H1 (cell line): ENCODE measurements around the gene TMEM116.

ENCODE experiments used
- CHD2 ChIP-seq: IDR thresholded peaks from 2 replicates; pipeline ENCODE4 v1.6.1; 2012; ENCODE audit warnings: low read length, improper control_type of control experiment
- CREB1 ChIP-seq: IDR thresholded peaks from 2 replicates; pipeline ENCODE4 v1.6.1; 2012; ENCODE audit warnings: inconsistent platforms
- CTCF ChIP-seq, 3 experiments: IDR thresholded peaks; 1 replicate in 2 of 3; 2 replicates in 1 of 3; pipeline versions ENCODE4 v1.5.1 to v1.6.1; 2011; ENCODE audit warnings: low read length in 3 of 3, mild to moderate bottlenecking in 3 of 3, inconsistent platforms in 2 of 3, low read depth in 1 of 3, moderate library complexity in 1 of 3; ENCODE audit not compliant: insufficient read depth in 1 of 3; ENCODE audit errors: control extremely low read depth in 1 of 3
- E2F6 ChIP-seq: IDR thresholded peaks from 2 replicates; pipeline ENCODE4 v1.6.1; 2012; ENCODE audit warnings: inconsistent platforms
- EP300 ChIP-seq, 2 experiments: IDR thresholded peaks; 1 replicate in 1 of 2; 2 replicates in 1 of 2; pipeline ENCODE4 v1.6.1; 2011 to 2012; ENCODE audit warnings: low read depth in 2 of 2, low read length in 2 of 2, mild to moderate bottlenecking in 2 of 2, borderline replicate concordance in 1 of 2, inconsistent platforms in 1 of 2, moderate library complexity in 1 of 2
- EZH2 ChIP-seq: fragments of 200-600 bp; sonication (generic); IDR thresholded peaks from 2 replicates; pipeline ENCODE4 v1.7.1; 2012; ENCODE audit warnings: low read depth, mild to moderate bottlenecking, moderate library complexity, low read length, inconsistent platforms; ENCODE audit not compliant: severe bottlenecking
- MAX ChIP-seq: IDR thresholded peaks from 2 replicates; pipeline ENCODE4 v1.6.1; 2012; ENCODE audit warnings: inconsistent platforms
- POLR2A ChIP-seq, 2 experiments: IDR thresholded peaks; 1 replicate in 1 of 2; 2 replicates in 1 of 2; pipeline ENCODE4 v1.6.1; 2011; ENCODE audit warnings: low read depth in 2 of 2, low read length in 2 of 2, mild to moderate bottlenecking in 2 of 2; ENCODE audit errors: control extremely low read depth in 1 of 2
- RNF2 ChIP-seq: fragments of 200-900, 300-1000 bp; sonication (generic); IDR thresholded peaks from 2 replicates; pipeline ENCODE4 v1.7.1; 2016; ENCODE audit warnings: borderline replicate concordance, low read depth, mild to moderate bottlenecking, antibody characterized with exemption, low read length; ENCODE audit not compliant: poor library complexity, severe bottlenecking; ENCODE audit errors: missing control alignments
- SP1 ChIP-seq: IDR thresholded peaks from 2 replicates; pipeline ENCODE4 v1.6.1; 2011; ENCODE audit warnings: low read depth, low read length
- TEAD4 ChIP-seq: IDR thresholded peaks from 2 replicates; pipeline ENCODE4 v1.6.1; 2012; ENCODE audit warnings: low read depth, low read length, inconsistent platforms, mixed read lengths

GRCh38 chr12:111936869-111937268 lies 76.1 kb downstream of the TMEM116 start:
- TF ChIP-seq MAX = no peak
- TF ChIP-seq CTCF (IDR thresholded peaks at IDR 0.05; ENCODE audit: control extremely low read depth in 1 of 3, insufficient read depth in 1 of 3, low read depth in 1 of 3, low read length in 3 of 3) = no peak
- no peak for TF ChIP-seq EP300 (IDR thresholded peaks at IDR 0.05; ENCODE audit: borderline replicate concordance in 1 of 2, low read depth in 2 of 2, low read length in 2 of 2)
- TF ChIP-seq TEAD4 = no peak
- no peak for TF ChIP-seq EZH2
- no peak for TF ChIP-seq CREB1
- TF ChIP-seq POLR2A (IDR thresholded peaks at IDR 0.05; ENCODE audit: control extremely low read depth in 1 of 2, low read depth in 2 of 2, low read length in 2 of 2) = no peak
- no peak for TF ChIP-seq CHD2
- TF ChIP-seq E2F6 = no peak
- no peak for TF ChIP-seq RNF2
- no peak for TF ChIP-seq SP1
